ENCODE measurements around the gene KRTAP9-1.

DNA sequence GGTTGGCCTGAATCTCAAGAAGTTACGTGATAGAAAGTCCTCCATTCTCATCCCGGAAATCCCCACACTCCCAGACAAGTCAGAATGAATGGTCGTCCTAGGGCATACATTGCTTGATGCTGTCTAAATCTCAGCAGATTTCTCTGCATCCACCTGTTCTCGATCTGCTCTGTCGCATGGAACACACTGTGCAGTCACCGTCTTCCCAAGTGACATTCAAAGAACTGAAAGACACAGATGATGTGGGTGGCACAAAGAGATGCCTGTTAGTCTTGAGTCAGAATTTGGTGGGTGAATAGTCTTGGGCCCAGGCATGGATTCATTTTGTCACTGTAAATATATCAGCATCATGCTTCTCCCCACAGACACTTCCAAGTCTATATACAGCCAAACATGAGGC, 42.0 kb downstream of the KRTAP9-1 start:
- TF ChIP-seq, protein P1, sequence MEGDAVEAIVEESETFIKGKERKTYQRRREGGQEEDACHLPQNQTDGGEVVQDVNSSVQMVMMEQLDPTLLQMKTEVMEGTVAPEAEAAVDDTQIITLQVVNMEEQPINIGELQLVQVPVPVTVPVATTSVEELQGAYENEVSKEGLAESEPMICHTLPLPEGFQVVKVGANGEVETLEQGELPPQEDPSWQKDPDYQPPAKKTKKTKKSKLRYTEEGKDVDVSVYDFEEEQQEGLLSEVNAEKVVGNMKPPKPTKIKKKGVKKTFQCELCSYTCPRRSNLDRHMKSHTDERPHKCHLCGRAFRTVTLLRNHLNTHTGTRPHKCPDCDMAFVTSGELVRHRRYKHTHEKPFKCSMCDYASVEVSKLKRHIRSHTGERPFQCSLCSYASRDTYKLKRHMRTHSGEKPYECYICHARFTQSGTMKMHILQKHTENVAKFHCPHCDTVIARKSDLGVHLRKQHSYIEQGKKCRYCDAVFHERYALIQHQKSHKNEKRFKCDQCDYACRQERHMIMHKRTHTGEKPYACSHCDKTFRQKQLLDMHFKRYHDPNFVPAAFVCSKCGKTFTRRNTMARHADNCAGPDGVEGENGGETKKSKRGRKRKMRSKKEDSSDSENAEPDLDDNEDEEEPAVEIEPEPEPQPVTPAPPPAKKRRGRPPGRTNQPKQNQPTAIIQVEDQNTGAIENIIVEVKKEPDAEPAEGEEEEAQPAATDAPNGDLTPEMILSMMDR (IDR thresholded peaks at IDR 0.05) = no peak
- TF ChIP-seq POLR2A (IDR thresholded peaks at IDR 0.05) = no peak
